Activated naive CD8-positive, alpha-beta T cell treated with anti-CD3 and anti-CD28 coated beads for 36 hours (primary cell): Measurements from ENCODE around the gene CAMTA1. TPM values are rescaled to one million over a fixed set of nuclear protein-coding genes. Genes with fewer than 3 reads are reported as not detected.

Experiments used
- DNase-seq: peaks from one replicate; pipeline ENCODE4 v3.0.0; 2021
- H3K27ac Mint-ChIP-seq: one replicate; pipeline ENCODE4 v1.8.0; 2022; ENCODE audit warnings: mild to moderate bottlenecking, moderate library complexity, mixed read lengths
- H3K27me3 Mint-ChIP-seq: one replicate; pipeline ENCODE4 v1.8.0; 2022; ENCODE audit warnings: mild to moderate bottlenecking, mixed read lengths
- H3K36me3 Mint-ChIP-seq: one replicate; pipeline ENCODE4 v1.8.0; 2021; ENCODE audit warnings: mild to moderate bottlenecking, mixed read lengths
- H3K4me1 Mint-ChIP-seq: one replicate; pipeline ENCODE4 v1.8.0; 2021; ENCODE audit warnings: mixed read lengths
- H3K4me3 Mint-ChIP-seq: one replicate; pipeline ENCODE4 v1.8.0; 2022; ENCODE audit warnings: mild to moderate bottlenecking, moderate library complexity, mixed read lengths
- H3K9me3 Mint-ChIP-seq: one replicate; pipeline ENCODE4 v1.8.0; 2022; ENCODE audit warnings: mixed read lengths
- total RNA-seq, 2 experiments: library from RNA; stranded (reverse); gene quantifications; one replicate each; pipeline ENCODE4 v1.2.3, GENCODE V29; 2021

The CAMTA1 gene
- total RNA-seq, 2 experiments from 2014 or later: 70.4 to 71.4 TPM

GRCh38 chr1:7390604-7391000 is 605.3 kb downstream of the CAMTA1 start:
- H3K27me3 Mint-ChIP-seq: peaks cover 6% of the 10 kb centered on the region

GRCh38 chr1:7393136-7393535 is 607.9 kb downstream of the CAMTA1 start:
- H3K27me3 Mint-ChIP-seq: peaks cover 10% of the 10 kb centered on the region
- peaks cover 10% of the 10 kb centered on the region for H3K9me3 Mint-ChIP-seq

More at GRCh38 chr1:7390604-7391000, 605.3 kb downstream of the CAMTA1 start:
- Mint-ChIP-seq H3K36me3 (no peaks in the 10 kb centered on the region), H3K27ac (no peak overlapping the region), H3K4me3 (no peak overlapping the region), H3K9me3 (peaks cover 3% of the 10 kb centered on the region), H3K4me1 (no peaks in the 10 kb centered on the region)
- DNase-seq: no peak

GRCh38 chr1:7395251-7395650 is 610.0 kb downstream of the CAMTA1 start:
- Mint-ChIP-seq H3K27me3 (peaks cover 12% of the 10 kb centered on the region), H3K27ac (no peak overlapping the region), H3K4me3 (no peak overlapping the region)

More at GRCh38 chr1:7393136-7393535, 607.9 kb downstream of the CAMTA1 start:
- no peak overlapping the region for H3K4me3 Mint-ChIP-seq
- no peak overlapping the region for H3K27ac Mint-ChIP-seq
- no peak for DNase-seq
- no peaks in the 10 kb centered on the region for H3K36me3 Mint-ChIP-seq
- no peaks in the 10 kb centered on the region for H3K4me1 Mint-ChIP-seq

GRCh38 chr1:7398982-7399381 is 613.7 kb downstream of the CAMTA1 start:
- Mint-ChIP-seq H3K27ac (no peak overlapping the region), H3K27me3 (peaks cover 25% of the 10 kb centered on the region), H3K36me3 (no peaks in the 10 kb centered on the region), H3K4me1 (no peaks in the 10 kb centered on the region), H3K4me3 (no peak overlapping the region), H3K9me3 (peaks cover 24% of the 10 kb centered on the region)
- DNase-seq: no peak

More at GRCh38 chr1:7395251-7395650, 610.0 kb downstream of the CAMTA1 start:
- no peaks in the 10 kb centered on the region for H3K4me1 Mint-ChIP-seq
- peaks cover 22% of the 10 kb centered on the region for H3K9me3 Mint-ChIP-seq
- no peak for DNase-seq
- H3K36me3 Mint-ChIP-seq: no peaks in the 10 kb centered on the region

GRCh38 chr1:7399514-7400125 is 614.4 kb downstream of the CAMTA1 start:
- no peak for DNase-seq
- Mint-ChIP-seq H3K4me1 (no peaks in the 10 kb centered on the region), H3K9me3 (peaks cover 24% of the 10 kb centered on the region), H3K4me3 (no peak overlapping the region), H3K27me3 (peaks cover 26% of the 10 kb centered on the region), H3K36me3 (no peaks in the 10 kb centered on the region), H3K27ac (no peak overlapping the region)

- no peak for DNase-seq
- H3K27ac Mint-ChIP-seq: no peak overlapping the region
- no peak overlapping the region for H3K4me3 Mint-ChIP-seq
- H3K9me3 Mint-ChIP-seq: peaks cover 21% of the 10 kb centered on the region
- peaks cover 21% of the 10 kb centered on the region for H3K27me3 Mint-ChIP-seq
- H3K36me3 Mint-ChIP-seq: no peaks in the 10 kb centered on the region
- no peaks in the 10 kb centered on the region for H3K4me1 Mint-ChIP-seq
These were observed 615.3 kb downstream of the CAMTA1 start for GRCh38 chr1:7400566-7400965.

GRCh38 chr1:7401814-7402547 is 616.7 kb downstream of the CAMTA1 start:
- no peak for DNase-seq
- H3K36me3 Mint-ChIP-seq: no peaks in the 10 kb centered on the region
- H3K27ac Mint-ChIP-seq: no peak overlapping the region
- H3K4me1 Mint-ChIP-seq: no peaks in the 10 kb centered on the region
- H3K27me3 Mint-ChIP-seq: peaks cover 20% of the 10 kb centered on the region
- peaks cover 17% of the 10 kb centered on the region for H3K9me3 Mint-ChIP-seq
- no peak overlapping the region for H3K4me3 Mint-ChIP-seq

- Mint-ChIP-seq H3K27me3 (peaks cover 17% of the 10 kb centered on the region), H3K9me3 (peaks cover 15% of the 10 kb centered on the region), H3K27ac (no peak overlapping the region), H3K4me1 (no peaks in the 10 kb centered on the region), H3K36me3 (no peaks in the 10 kb centered on the region), H3K4me3 (no peak overlapping the region)
- DNase-seq: no peak
These were observed 617.2 kb downstream of the CAMTA1 start for GRCh38 chr1:7402548-7402850.

GRCh38 chr1:7403265-7404045 is 618.2 kb downstream of the CAMTA1 start:
- Mint-ChIP-seq H3K36me3 (no peaks in the 10 kb centered on the region), H3K4me1 (no peaks in the 10 kb centered on the region), H3K27me3 (peaks cover 16% of the 10 kb centered on the region), H3K27ac (no peak overlapping the region), H3K4me3 (no peak overlapping the region), H3K9me3 (peaks cover 15% of the 10 kb centered on the region)
- DNase-seq: no peak

GRCh38 chr1:7404046-7404742 is 618.9 kb downstream of the CAMTA1 start:
- Mint-ChIP-seq H3K36me3 (no peaks in the 10 kb centered on the region), H3K27ac (no peak overlapping the region), H3K9me3 (peaks cover 12% of the 10 kb centered on the region), H3K27me3 (peaks cover 16% of the 10 kb centered on the region), H3K4me3 (no peak overlapping the region), H3K4me1 (no peaks in the 10 kb centered on the region)
- no peak for DNase-seq

- no peak for DNase-seq
- no peak overlapping the region for H3K4me3 Mint-ChIP-seq
- no peaks in the 10 kb centered on the region for H3K36me3 Mint-ChIP-seq
- no peaks in the 10 kb centered on the region for H3K4me1 Mint-ChIP-seq
- H3K27me3 Mint-ChIP-seq: peaks cover 12% of the 10 kb centered on the region
- no peak overlapping the region for H3K27ac Mint-ChIP-seq
- no peaks in the 10 kb centered on the region for H3K9me3 Mint-ChIP-seq
These were observed 620.7 kb downstream of the CAMTA1 start for GRCh38 chr1:7405844-7406500.

GRCh38 chr1:7406641-7407543 is 621.6 kb downstream of the CAMTA1 start:
- Mint-ChIP-seq H3K27ac (no peak overlapping the region), H3K4me3 (no peak overlapping the region), H3K27me3 (peaks cover 12% of the 10 kb centered on the region), H3K4me1 (no peaks in the 10 kb centered on the region), H3K36me3 (no peaks in the 10 kb centered on the region), H3K9me3 (no peaks in the 10 kb centered on the region)
- DNase-seq: no peak

- Mint-ChIP-seq H3K9me3 (no peaks in the 10 kb centered on the region), H3K4me3 (no peak overlapping the region), H3K27ac (no peak overlapping the region), H3K36me3 (no peaks in the 10 kb centered on the region), H3K4me1 (no peaks in the 10 kb centered on the region), H3K27me3 (peaks cover 12% of the 10 kb centered on the region)
- no peak for DNase-seq
These were observed 622.3 kb downstream of the CAMTA1 start for GRCh38 chr1:7407544-7407895.
